HepG2 (cell line): Measurements from ENCODE around the gene PHF19. TPM values are rescaled to one million over a fixed set of nuclear protein-coding genes. Genes with fewer than 3 reads are reported as not detected.
A peak's percentile ranks its signal among the peaks of the same experiment; 100 is the strongest.

ENCODE experiments used
- ATAC-seq: fragments of 200-7000 bp; cut with Tn5 transposase; 3 replicates; pipeline ENCODE4 v1.9.1; 2020; ENCODE audit warnings: mild to moderate bottlenecking, moderate library complexity
- BruUV-seq: library from RNA; stranded (reverse); fragments of 400-500 nt; replicated peaks from 2 replicates; lab custom pipeline; 2021; lab: Mats Ljungman, UMichigan
- CTCF ChIA-PET: fragments of 300-600 bp; formaldehyde crosslinking; extraction: SDS; loops from one replicate; lab custom pipeline; 2021; ENCODE audit warnings: low total read pairs, inconsistent platforms, low intra/inter-chr PET ratio; lab: Yijun Ruan, JAX
- POLR2A ChIA-PET: fragments of 350-600 bp; sonication (Branson Sonifier 250); formaldehyde crosslinking; loops from one replicate; lab custom pipeline; 2020; ENCODE audit warnings: antibody characterized with exemption, inconsistent platforms; lab: Yijun Ruan, JAX
- DNase-seq: peaks from one replicate; pipeline ENCODE4 v3.0.0-alpha.2; 2015; ENCODE audit warnings: low spot score
- FAIRE-seq: peaks from 3 replicates; lab custom pipeline; 2011; peaks lifted over from hg19 to GRCh38; lab: Jason Lieb, UNC
- H2AFZ ChIP-seq: one replicate; pipeline ENCODE4 v1.6.1; 2011; ENCODE audit warnings: low read length, inconsistent platforms
- H3K27ac ChIP-seq: fragments of 300-600 bp; 3 replicates; pipeline ENCODE4 v1.8.0; 2011; ENCODE audit warnings: mixed run types, mild to moderate bottlenecking, mixed read lengths, low read length, inconsistent platforms; ENCODE audit not compliant: insufficient read depth; ENCODE audit errors: extremely low read length
- H3K27me3 ChIP-seq, 2 experiments: fragments of 200-600 bp in 1 of 2; 2 replicates in 1 of 2; 3 replicates in 1 of 2; pipeline versions ENCODE4 v1.6.0 to v1.8.0; 2011; ENCODE audit warnings: low read length in 2 of 2, mild to moderate bottlenecking in 2 of 2, moderate library complexity in 2 of 2, inconsistent platforms in 1 of 2; ENCODE audit not compliant: insufficient read depth in 2 of 2, control insufficient read depth in 1 of 2
- H3K36me3 ChIP-seq, 2 experiments: fragments of 200-600 bp in 1 of 2; replicated peaks in 1 of 2; 2 replicates in 1 of 2; 3 replicates in 1 of 2; pipeline versions ENCODE4 v1.5.1 to v1.8.0; 2011; ENCODE audit warnings: low read length in 2 of 2, inconsistent platforms in 1 of 2; ENCODE audit not compliant: insufficient read depth in 2 of 2, control insufficient read depth in 1 of 2
- H3K4me1 ChIP-seq: 2 replicates; pipeline ENCODE4 v1.5.1; 2012; ENCODE audit warnings: low read length, inconsistent platforms; ENCODE audit not compliant: insufficient read depth
- H3K4me2 ChIP-seq: 2 replicates; pipeline ENCODE4 v1.6.0; 2011; ENCODE audit warnings: low read depth, low read length, inconsistent platforms
- H3K4me3 ChIP-seq, 3 experiments: fragments of 200-600 bp in 1 of 3; sonication (generic), shearing (Covaris generic) in 1 of 3; replicated peaks in 1 of 3; 2 replicates each; pipeline ENCODE4 v1.5.1; 2011 to 2016; ENCODE audit warnings: low read length in 3 of 3, inconsistent platforms in 2 of 3, low read depth in 2 of 3, mild to moderate bottlenecking in 2 of 3, control low read depth in 1 of 3, mixed read lengths in 1 of 3; ENCODE audit not compliant: insufficient read depth in 1 of 3
- H3K79me2 ChIP-seq: one replicate; pipeline ENCODE4 v1.6.1; 2011; ENCODE audit warnings: low read length, inconsistent platforms; ENCODE audit not compliant: insufficient read depth
- H3K9ac ChIP-seq: 2 replicates; pipeline ENCODE4 v1.6.0; 2011; ENCODE audit warnings: mild to moderate bottlenecking, low read depth, low read length, inconsistent platforms; ENCODE audit not compliant: insufficient read depth
- H3K9me3 ChIP-seq: 2 replicates; pipeline ENCODE4 v1.5.1; 2012; ENCODE audit warnings: mild to moderate bottlenecking, low read length
- H4K20me1 ChIP-seq: 2 replicates; pipeline ENCODE4 v1.6.0; 2011; ENCODE audit warnings: inconsistent platforms, mild to moderate bottlenecking, low read length, moderate library complexity; ENCODE audit not compliant: insufficient read depth
- ETV6 ChIP-seq: sonication (generic); formaldehyde crosslinking; conservative IDR thresholded peaks from 2 replicates; pipeline ENCODE4 v1.4.0; 2020; ENCODE audit warnings: missing genetic modification reagents
- MAFF ChIP-seq: IDR thresholded peaks from 2 replicates; pipeline ENCODE4 v1.6.1; 2011; ENCODE audit warnings: low read depth, low read length, improper control_type of control experiment
- NCOA5 ChIP-seq: sonication (generic); formaldehyde crosslinking; IDR thresholded peaks from 2 replicates; pipeline ENCODE4 v1.4.0; 2020; ENCODE audit warnings: missing genetic modification reagents
- TAF15 ChIP-seq: fragments of 200-400 bp; formaldehyde crosslinking; IDR thresholded peaks from one replicate; pipeline ENCODE4 v1.6.1; 2018; ENCODE audit warnings: mild to moderate bottlenecking, low read depth, low read length; ENCODE audit not compliant: poor library complexity, severe bottlenecking
- TARDBP ChIP-seq: sonication (generic); formaldehyde crosslinking; IDR thresholded peaks from 2 replicates; pipeline ENCODE4 v1.8.0; 2022; ENCODE audit warnings: mild to moderate bottlenecking, missing genetic modification reagents
- YEATS4 ChIP-seq: sonication (generic); formaldehyde crosslinking; IDR thresholded peaks from 2 replicates; pipeline ENCODE4 v1.4.0; 2020; ENCODE audit warnings: missing genetic modification reagents, borderline replicate concordance
- ZFP36L2 ChIP-seq: sonication (generic); formaldehyde crosslinking; IDR thresholded peaks from 2 replicates; pipeline ENCODE4 v1.4.0; 2020; ENCODE audit warnings: missing genetic modification reagents
- ZNF329 ChIP-seq: sonication (generic); formaldehyde crosslinking; IDR thresholded peaks from 2 replicates; pipeline ENCODE4 v1.9.0; 2021; ENCODE audit warnings: low read depth, mild to moderate bottlenecking, missing genetic modification reagents
- WGBS: methylation state at CpG from one replicate; pipeline ENCODE4 v1.1.6; 2017; ENCODE audit warnings: low lambda C conversion rate; 5-methylcytosine and 5-hydroxymethylcytosine counted together
- in situ Hi-C: cut with HindIII; loops from 2 replicates; pipeline ENCODE4 v1.10.0; 2017; ENCODE audit warnings: low pct_unique_long_range_greater_than_20kb; ENCODE audit not compliant: extremely low pct_ligation_motif_present
- intact Hi-C: fragments of 100-400 bp; cut with micrococcal nuclease; formaldehyde crosslinking; loops from one replicate; pipeline ENCODE4 v1.10.0; 2022; ENCODE audit not compliant: unreplicated experiment
- polyA plus RNA-seq, 8 experiments: library from polyadenylated mRNA; depleted of rRNA in 3 of 8; stranded (reverse) in 7 of 8; unstranded in 1 of 8; fragments of >200 nt; fragmentation: Illumina TruSeq in 4 of 8; extraction: Trizol in 4 of 8; gene quantifications; 2 replicates each; pipeline versions ENCODE4 v1.2.1 to v1.2.3, GENCODE V29; 2011 to 2016; ENCODE audit warnings: low read depth in 4 of 8, missing spikeins in 1 of 8, mixed read lengths in 1 of 8; ENCODE audit not compliant: insufficient read depth in 1 of 8
- total RNA-seq, 5 experiments: library from RNA; depleted of rRNA; stranded (reverse); fragments of >200 nt; fragmentation: Illumina TruSeq; extraction: Trizol; gene quantifications; 2 replicates each; pipeline ENCODE4 v1.2.3, GENCODE V29; 2016; ENCODE audit warnings: low read depth in 1 of 5
- TF ChIP-seq, protein P1 (sequence below): sonication (generic); formaldehyde crosslinking; IDR thresholded peaks from 2 replicates; pipeline ENCODE4 v1.5.1; 2020; ENCODE audit warnings: missing genetic modification reagents, mild to moderate bottlenecking, borderline replicate concordance

PHF19 gene
- total and polyA plus RNA-seq, 2 of the 13 experiments (the other 11 are each of a cell fraction or from before 2014, with no cell fraction given), result 29.7 to 41.3 TPM

DNA sequence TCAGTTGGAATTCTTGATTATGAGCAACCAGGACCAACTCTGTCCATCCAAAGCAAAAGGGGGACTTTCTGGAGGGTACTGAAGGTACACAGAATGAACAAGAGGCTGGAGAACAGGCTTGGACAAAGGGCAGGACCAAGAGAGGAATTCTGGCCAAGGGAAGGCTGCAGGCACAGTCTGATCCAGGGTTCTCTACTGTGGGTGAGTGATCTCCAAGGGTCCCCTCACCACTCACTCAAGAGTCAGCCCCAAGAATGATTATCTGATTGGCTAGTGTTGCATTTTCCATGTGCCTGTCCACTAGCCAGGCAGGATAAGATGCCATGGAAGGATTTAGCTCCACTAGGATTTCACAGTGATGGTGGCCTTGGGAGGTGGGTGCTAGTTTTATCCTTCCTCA is 11.6 kb upstream of the PHF19 start:
- Histone ChIP-seq H3K79me2 (no peaks in the 10 kb centered on the region), H3K9ac (no peak overlapping the region), H3K9me3 (no peaks in the 10 kb centered on the region), H3K27ac (no peak overlapping the region), H3K4me3 (no peak overlapping the region), H3K4me1 (peaks cover 44% of the 10 kb centered on the region)
- intact Hi-C loops, result no loop called here
- CTCF ChIA-PET, result no interaction called here
- ATAC-seq, result no peak
- no peak for TF ChIP-seq YEATS4 (CRISPR knock-in tag)
- TF ChIP-seq ZFP36L2 (CRISPR knock-in tag), result no peak
- no peak for TF ChIP-seq TARDBP (CRISPR knock-in tag)
- TF ChIP-seq MAFF, result no peak
- peak; percentile 97 for TF ChIP-seq ZNF329
- no peak for TF ChIP-seq TAF15
- TF ChIP-seq ETV6 (CRISPR knock-in tag), result no peak
- TF ChIP-seq, all 625 proteins: peak for 1
- H3K36me3 ChIP-seq, result no peaks in the 10 kb centered on the region
- H2AFZ ChIP-seq, result no peak overlapping the region
- POLR2A ChIA-PET, result no interaction called here
- BruUV-seq, result no TSS peak
- no peak for DNase-seq
- H3K27me3 ChIP-seq, result peaks cover 3 to 14% of the 10 kb centered on the region in 2 experiments; a peak in 2 of 5 replicates
- in situ Hi-C loops, result no loop called here
- H3K4me2 ChIP-seq, result no peak overlapping the region
- H4K20me1 ChIP-seq, result no peaks in the 10 kb centered on the region
- FAIRE-seq, result no peak

DNA sequence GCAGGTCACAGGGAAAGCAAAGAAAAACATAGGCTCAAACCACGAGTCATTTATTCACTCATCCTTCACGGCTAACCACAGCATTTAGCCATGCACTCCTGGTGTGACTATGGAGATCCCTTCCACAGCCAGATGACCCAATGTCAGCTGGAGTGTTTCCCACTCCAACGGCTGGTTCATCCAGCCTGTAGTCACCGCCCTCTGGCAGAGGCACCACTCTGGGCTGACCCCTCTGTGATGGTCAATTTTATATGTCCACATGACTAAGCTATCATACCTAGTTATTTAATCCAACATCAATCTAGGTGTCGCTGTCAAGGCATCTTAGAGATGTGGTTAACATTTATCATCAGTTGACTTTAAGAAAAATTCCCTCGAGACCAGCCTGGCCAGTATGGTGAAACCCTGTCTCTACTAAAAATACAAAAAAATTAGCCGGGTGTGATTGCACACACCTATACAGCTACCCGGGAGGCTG is 9.5 kb upstream of the PHF19 start:
- no peak overlapping the region for H3K4me2 ChIP-seq
- BruUV-seq, result no TSS peak
- ChIA-PET CTCF (no interaction called here), POLR2A (no interaction called here)
- H3K27me3 ChIP-seq, result 0 out of 5 replicates have a peak, but pooled peaks cover 3 to 8% of the 10 kb centered on the region in 2 experiments
- ATAC-seq (no peak), FAIRE-seq (no peak), DNase-seq (no peak)
- in situ Hi-C loops (no loop called here), intact Hi-C loops (no loop called here)
- no peak overlapping the region for H3K27ac ChIP-seq
- TF ChIP-seq NCOA5 (CRISPR knock-in tag), result no peak
- TF ChIP-seq, protein P1, sequence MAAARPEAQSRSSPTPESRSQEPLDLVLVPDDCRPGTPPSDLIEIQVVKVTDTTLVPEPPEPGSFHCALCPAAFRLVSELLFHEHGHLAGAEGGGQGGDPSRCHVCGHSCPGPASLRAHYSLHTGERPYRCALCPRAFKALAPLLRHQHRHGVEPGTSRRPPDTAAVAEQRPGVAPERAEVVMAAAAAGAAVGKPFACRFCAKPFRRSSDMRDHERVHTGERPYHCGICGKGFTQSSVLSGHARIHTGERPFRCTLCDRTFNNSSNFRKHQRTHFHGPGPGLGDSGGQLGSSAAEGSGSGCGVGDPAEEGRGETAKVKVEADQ (CRISPR knock-in tag), result no peak
- H3K9ac ChIP-seq, result no peak overlapping the region
- H3K36me3 ChIP-seq, result no peaks in the 10 kb centered on the region
- no peaks in the 10 kb centered on the region for H3K79me2 ChIP-seq
- H4K20me1 ChIP-seq, result no peaks in the 10 kb centered on the region
- 41% methylated on average over 6 of the region's 8 CpGs for WGBS
- no peak overlapping the region for H2AFZ ChIP-seq
- no peak overlapping the region for H3K4me3 ChIP-seq
- peaks cover 34% of the 10 kb centered on the region for H3K4me1 ChIP-seq
- H3K9me3 ChIP-seq, result no peaks in the 10 kb centered on the region
